LNCaP clone FGC (cell line): ENCODE data around the gene TMEM167A.

Experiments used
- DNase-seq: peaks from one replicate; pipeline ENCODE4 v3.0.0-alpha.2; 2011; ENCODE audit warnings: low read depth
- H3K4me3 ChIP-seq: 2 replicates; pipeline ENCODE4 v1.5.1; 2011; ENCODE audit warnings: mild to moderate bottlenecking, low read depth, low read length, control low read depth
- CTCF ChIP-seq: IDR thresholded peaks from 2 replicates; pipeline ENCODE4 v1.5.1; 2012; ENCODE audit warnings: mild to moderate bottlenecking; ENCODE audit not compliant: control insufficient read depth, insufficient read depth; ENCODE audit errors: extremely low read depth

The TMEM167A gene

GRCh38 chr5:83026930-83027687 lies 50.1 kb downstream of the TMEM167A start:
- no peak overlapping the region for H3K4me3 ChIP-seq
- TF ChIP-seq CTCF = no peak
- DNase-seq = no peak

GRCh38 chr5:83026516-83026915 lies 50.7 kb downstream of the TMEM167A start:
- H3K4me3 ChIP-seq = no peak overlapping the region
- DNase-seq = no peak
- no peak for TF ChIP-seq CTCF

GRCh38 chr5:83025690-83026478 lies 51.3 kb downstream of the TMEM167A start:
- no peak overlapping the region for H3K4me3 ChIP-seq
- no peak for TF ChIP-seq CTCF
- DNase-seq = no peak

- no peak for DNase-seq
- H3K4me3 ChIP-seq = no peak overlapping the region
- no peak for TF ChIP-seq CTCF
These were observed 54.9 kb downstream of the TMEM167A start for GRCh38 chr5:83022334-83022733.

- no peak overlapping the region for H3K4me3 ChIP-seq
- no peak for DNase-seq
- no peak for TF ChIP-seq CTCF
These were observed 61.5 kb downstream of the TMEM167A start for GRCh38 chr5:83015676-83016075.

GRCh38 chr5:83011985-83012384 lies 65.2 kb downstream of the TMEM167A start:
- no peak for DNase-seq
- no peak overlapping the region for H3K4me3 ChIP-seq
- no peak for TF ChIP-seq CTCF
